Neuron (in vitro differentiated cells): ENCODE data around the gene GATA2.

Source experiments
- H2AFZ ChIP-seq: one replicate; pipeline ENCODE4 v1.6.1; 2013; ENCODE audit warnings: low read depth, mild to moderate bottlenecking, inconsistent platforms, low read length, moderate library complexity
- H3K27me3 ChIP-seq: one replicate; pipeline ENCODE4 v1.6.1; 2013; ENCODE audit warnings: low read length; ENCODE audit not compliant: insufficient read depth
- H3K36me3 ChIP-seq: one replicate; pipeline ENCODE4 v1.6.1; 2013; ENCODE audit warnings: low read length; ENCODE audit not compliant: insufficient read depth
- H3K4me1 ChIP-seq: one replicate; pipeline ENCODE4 v1.6.1; 2013; ENCODE audit warnings: low read length; ENCODE audit not compliant: insufficient read depth
- H3K4me3 ChIP-seq: 2 replicates; pipeline ENCODE4 v1.5.1; 2013; ENCODE audit warnings: mild to moderate bottlenecking, low read length, moderate library complexity
- H3K9me3 ChIP-seq: one replicate; pipeline ENCODE4 v1.6.1; 2013; ENCODE audit warnings: low read length

Gene GATA2

GRCh38 chr3:128492671-128493569, at the start of gene GATA2:
Gene GATA2 (minus strand): TSS chr3:128493201. CDS start chr3:128487031, 6,170 bp downstream.
- no peaks in the 10 kb centered on the region for H3K36me3 ChIP-seq
- H3K27me3 ChIP-seq, result peaks cover 96% of the 10 kb centered on the region
- no peaks in the 10 kb centered on the region for H3K9me3 ChIP-seq
- no peak within 1 kb of the TSS for H3K4me3 ChIP-seq
- H2AFZ ChIP-seq, result no peak within 1 kb of the TSS
- peaks cover 35% of the 10 kb centered on the region for H3K4me1 ChIP-seq

GRCh38 chr3:128541246-128541645, 48.2 kb upstream of the GATA2 start:
- H3K36me3 ChIP-seq, result no peaks in the 10 kb centered on the region
- H3K9me3 ChIP-seq, result peaks cover 3% of the 10 kb centered on the region
- H2AFZ ChIP-seq, result no peak overlapping the region
- H3K4me1 ChIP-seq, result no peaks in the 10 kb centered on the region
- H3K27me3 ChIP-seq, result no peaks in the 10 kb centered on the region
- no peak overlapping the region for H3K4me3 ChIP-seq

- Histone ChIP-seq H3K36me3 (no peaks in the 10 kb centered on the region), H3K4me3 (no peak overlapping the region), H3K4me1 (no peaks in the 10 kb centered on the region), H3K27me3 (no peaks in the 10 kb centered on the region), H3K9me3 (peaks cover 3% of the 10 kb centered on the region), H2AFZ (no peak overlapping the region)
Measured at GRCh38 chr3:128539376-128539775, 46.4 kb upstream of the GATA2 start.

- peaks cover 3% of the 10 kb centered on the region for H3K9me3 ChIP-seq
- H3K27me3 ChIP-seq, result no peaks in the 10 kb centered on the region
- no peaks in the 10 kb centered on the region for H3K4me1 ChIP-seq
- no peak overlapping the region for H3K4me3 ChIP-seq
- no peak overlapping the region for H2AFZ ChIP-seq
- no peaks in the 10 kb centered on the region for H3K36me3 ChIP-seq
Measured at GRCh38 chr3:128537091-128537703, 44.2 kb upstream of the GATA2 start.

GRCh38 chr3:128532012-128532983, 39.3 kb upstream of the GATA2 start:
- Histone ChIP-seq H3K9me3 (no peaks in the 10 kb centered on the region), H2AFZ (no peak overlapping the region), H3K27me3 (peaks cover 3% of the 10 kb centered on the region), H3K36me3 (no peaks in the 10 kb centered on the region), H3K4me1 (no peaks in the 10 kb centered on the region), H3K4me3 (no peak overlapping the region)

- H3K9me3 ChIP-seq, result no peaks in the 10 kb centered on the region
- H3K27me3 ChIP-seq, result peaks cover 11% of the 10 kb centered on the region
- H2AFZ ChIP-seq, result no peak overlapping the region
- H3K36me3 ChIP-seq, result no peaks in the 10 kb centered on the region
- no peaks in the 10 kb centered on the region for H3K4me1 ChIP-seq
- no peak overlapping the region for H3K4me3 ChIP-seq
Measured at GRCh38 chr3:128524374-128525299, 31.6 kb upstream of the GATA2 start.

- Histone ChIP-seq H3K4me3 (no peak overlapping the region), H2AFZ (no peak overlapping the region), H3K9me3 (no peaks in the 10 kb centered on the region), H3K27me3 (peaks cover 14% of the 10 kb centered on the region), H3K36me3 (no peaks in the 10 kb centered on the region), H3K4me1 (no peaks in the 10 kb centered on the region)
Measured at GRCh38 chr3:128523591-128523990, 30.6 kb upstream of the GATA2 start.

- Histone ChIP-seq H3K27me3 (peaks cover 14% of the 10 kb centered on the region), H2AFZ (no peak overlapping the region), H3K4me3 (no peak overlapping the region), H3K36me3 (no peaks in the 10 kb centered on the region), H3K9me3 (no peaks in the 10 kb centered on the region), H3K4me1 (no peaks in the 10 kb centered on the region)
Measured at GRCh38 chr3:128521715-128522114, 28.7 kb upstream of the GATA2 start.

- Histone ChIP-seq H3K27me3 (peaks cover 14% of the 10 kb centered on the region), H3K4me1 (no peaks in the 10 kb centered on the region), H3K9me3 (no peaks in the 10 kb centered on the region), H3K4me3 (no peak overlapping the region), H2AFZ (no peak overlapping the region), H3K36me3 (no peaks in the 10 kb centered on the region)
Measured at GRCh38 chr3:128518587-128519490, 25.8 kb upstream of the GATA2 start.

GRCh38 chr3:128517648-128518047, 24.6 kb upstream of the GATA2 start:
- H3K4me3 ChIP-seq, result no peak overlapping the region
- peaks cover 14% of the 10 kb centered on the region for H3K27me3 ChIP-seq
- H3K4me1 ChIP-seq, result no peaks in the 10 kb centered on the region
- H3K9me3 ChIP-seq, result no peaks in the 10 kb centered on the region
- H3K36me3 ChIP-seq, result no peaks in the 10 kb centered on the region
- H2AFZ ChIP-seq, result no peak overlapping the region

- Histone ChIP-seq H3K4me3 (no peak overlapping the region), H3K36me3 (no peaks in the 10 kb centered on the region), H3K27me3 (peaks cover 5% of the 10 kb centered on the region), H3K4me1 (no peaks in the 10 kb centered on the region), H3K9me3 (no peaks in the 10 kb centered on the region), H2AFZ (no peak overlapping the region)
Measured at GRCh38 chr3:128515967-128516366, 23.0 kb upstream of the GATA2 start.
